ENCODE results near the gene MUC22.

- TF ChIP-seq CTCF (IDR thresholded peaks at IDR 0.05) (no peak), POLR2A (IDR thresholded peaks at IDR 0.05) (no peak), EP300 (IDR thresholded peaks at IDR 0.05) (no peak)
These were observed 26.8 kb upstream of the MUC22 start, which contains the start of gene MUC21 for GRCh38 chr6:30983439-30983838.
